Measurements from ENCODE around the gene L1CAM. TPM values are rescaled to one million over a fixed set of nuclear protein-coding genes. Genes with fewer than 3 reads are reported as not detected.

L1CAM gene
- total RNA-seq, 2 donors from 2014 or later: 4.3 to 9.2 TPM

DNA sequence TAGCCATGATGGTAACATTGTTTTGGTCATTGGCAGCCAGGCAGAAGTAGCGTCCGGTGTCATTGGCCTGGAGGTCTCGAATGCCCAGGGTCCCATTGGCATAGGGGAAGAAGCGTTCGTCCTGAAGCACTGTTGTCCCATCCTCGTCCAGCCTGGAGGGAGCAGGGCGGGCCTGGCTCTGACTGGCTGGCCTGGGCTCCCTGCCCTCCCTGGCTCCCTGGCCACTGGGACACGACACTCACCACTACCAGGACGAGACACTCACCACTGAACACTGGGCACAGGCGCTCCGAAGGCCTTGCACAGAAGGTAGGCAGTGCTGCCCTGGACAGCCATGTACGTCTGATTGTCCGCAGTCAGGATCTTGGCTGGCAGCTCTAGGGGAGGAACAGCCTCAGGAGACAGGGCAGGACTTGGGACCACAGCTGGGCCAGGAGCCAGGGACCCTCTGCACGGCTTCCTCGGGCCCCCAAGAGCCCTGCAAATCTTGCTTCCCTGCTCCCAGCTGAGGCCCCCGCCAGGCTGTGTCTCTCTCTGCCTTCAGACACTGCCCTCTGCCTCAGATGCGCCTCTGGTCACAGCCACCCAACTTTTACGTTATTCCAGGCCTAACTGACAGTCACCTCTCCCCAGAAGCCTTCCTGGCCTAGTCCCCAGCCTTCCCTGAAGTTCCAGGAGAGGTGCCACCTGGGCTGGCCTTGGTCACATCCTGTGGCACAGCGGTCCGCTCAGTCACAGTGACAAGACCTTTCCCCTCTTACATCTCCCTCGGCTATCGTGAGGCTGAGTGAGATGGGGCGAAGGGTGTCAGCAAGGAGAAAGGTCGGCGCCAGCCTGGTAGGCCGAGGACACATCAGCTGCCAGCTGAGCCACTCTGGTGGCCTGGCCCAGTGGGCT is 17.1 kb downstream of the L1CAM start:
- DNase-seq (no peak), ATAC-seq (no peak)
- intact Hi-C loops (cut with DNase I): no loop called here

DNA sequence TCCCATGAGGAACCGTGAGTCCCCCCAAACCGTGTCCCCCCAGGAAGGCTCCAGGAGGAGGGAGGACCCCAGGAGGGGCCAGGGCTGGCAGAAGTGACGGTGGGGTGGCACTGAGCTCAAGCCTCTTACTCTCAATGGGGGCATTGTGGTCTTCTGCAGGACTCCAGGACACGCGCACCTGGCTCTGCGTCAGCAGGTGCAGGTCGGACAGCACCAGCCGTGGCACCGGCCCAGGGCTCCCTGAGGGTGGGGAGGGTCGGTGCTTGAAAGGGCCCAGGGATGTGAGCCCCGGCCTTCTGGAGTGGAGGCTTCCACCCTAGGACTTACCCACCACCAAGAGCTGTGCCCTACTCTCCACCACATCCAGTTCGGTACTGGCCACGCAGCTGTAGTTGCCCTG is 18.3 kb downstream of the L1CAM start:
- intact Hi-C loops (cut with DNase I): no loop called here
- ATAC-seq (no peak), DNase-seq (no peak)

DNA sequence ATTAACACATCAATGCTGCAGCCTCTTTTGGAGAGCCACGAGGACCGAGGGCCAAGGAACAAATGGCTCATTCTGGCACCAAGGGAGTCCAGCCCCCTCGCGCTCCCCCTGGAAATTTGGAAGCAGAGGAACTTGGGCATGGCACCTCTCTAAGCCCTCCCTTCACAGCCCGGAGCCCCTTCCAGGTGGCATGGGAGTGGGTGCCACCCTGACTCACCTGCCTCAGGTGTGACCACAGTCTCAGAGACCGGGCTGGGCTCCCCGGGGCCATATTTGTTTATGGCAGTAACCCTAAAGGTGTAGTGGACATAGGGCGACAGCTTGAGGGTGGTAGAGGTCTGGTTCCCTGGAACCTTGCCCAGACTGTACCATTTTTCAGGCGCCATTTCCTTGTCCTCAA is 18.8 kb downstream of the L1CAM start:
- no peak for ATAC-seq
- intact Hi-C loops (cut with DNase I): no loop called here
- no peak for DNase-seq

DNA sequence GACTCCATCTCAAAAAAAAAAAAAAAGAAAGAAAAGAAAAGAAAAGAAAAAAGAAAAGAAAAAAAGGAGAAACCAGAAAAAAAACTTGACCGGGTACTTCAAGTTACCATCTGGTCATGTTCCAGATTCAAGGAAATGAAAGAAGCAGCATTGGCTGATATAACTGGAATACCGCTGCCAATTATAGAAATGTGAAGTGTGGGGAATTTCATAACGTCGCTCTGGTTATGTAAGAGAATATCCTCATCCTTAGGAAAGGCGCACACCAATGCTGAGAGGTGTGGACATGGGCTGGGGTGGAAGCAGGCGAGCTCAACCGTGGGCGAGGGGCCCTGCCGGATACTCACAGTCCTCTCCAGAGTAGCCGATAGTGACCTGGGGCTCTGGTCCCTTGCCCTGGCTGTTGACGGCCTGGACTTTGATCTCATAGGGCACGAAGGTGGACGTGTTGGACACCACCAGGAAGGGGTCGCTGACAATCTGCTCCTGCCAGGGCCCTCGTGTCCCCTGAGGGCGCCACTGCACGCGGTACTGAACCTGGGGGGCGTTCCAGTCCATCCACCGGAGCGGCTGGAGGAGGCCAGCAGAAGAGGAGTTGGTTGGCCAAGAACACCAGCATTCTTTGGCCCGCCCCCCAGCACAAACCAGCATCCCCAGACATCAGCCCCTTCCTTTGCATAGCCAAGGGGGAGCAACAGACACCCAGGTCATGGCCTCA is 19.5 kb downstream of the L1CAM start:
- DNase-seq (no peak), ATAC-seq (no peak)
- intact Hi-C loops (cut with DNase I): no loop called here

DNA sequence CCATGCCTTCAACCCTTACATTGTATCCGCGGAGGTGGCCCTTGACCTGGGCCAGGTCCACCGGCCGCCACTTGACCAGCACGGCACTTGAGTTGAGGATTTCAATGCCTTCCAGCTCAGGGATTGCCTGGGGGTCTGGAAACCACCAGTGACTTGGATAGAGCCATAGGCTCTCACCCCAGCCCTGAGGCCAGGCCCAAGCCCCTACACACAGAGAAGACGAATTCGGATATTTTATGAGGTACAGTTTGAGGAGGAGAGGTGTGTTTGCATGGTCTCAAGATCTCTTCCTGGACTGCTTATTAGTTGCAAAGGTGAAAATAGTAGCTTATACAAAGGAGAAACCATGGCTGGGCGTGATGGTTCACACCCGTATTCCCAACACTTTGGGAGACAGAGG is 20.3 kb downstream of the L1CAM start:
- ATAC-seq (no peak), DNase-seq (no peak)
- intact Hi-C loops (cut with DNase I): no loop called here

DNA sequence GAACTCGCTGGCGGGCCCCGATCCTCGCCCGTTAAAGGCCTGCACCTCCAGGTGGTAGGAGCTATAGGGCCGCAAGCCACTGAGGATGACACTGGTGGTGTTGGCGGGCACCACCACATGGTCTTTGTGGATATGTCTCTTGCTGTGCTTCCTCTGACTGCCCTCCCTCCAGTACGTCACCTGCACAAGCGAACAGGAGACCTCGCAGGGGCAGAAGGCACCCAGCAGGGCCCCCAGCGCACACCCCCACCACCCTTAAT is 20.7 kb downstream of the L1CAM start:
- ATAC-seq: no peak
- DNase-seq: no peak
- intact Hi-C loops (cut with DNase I): no loop called here

DNA sequence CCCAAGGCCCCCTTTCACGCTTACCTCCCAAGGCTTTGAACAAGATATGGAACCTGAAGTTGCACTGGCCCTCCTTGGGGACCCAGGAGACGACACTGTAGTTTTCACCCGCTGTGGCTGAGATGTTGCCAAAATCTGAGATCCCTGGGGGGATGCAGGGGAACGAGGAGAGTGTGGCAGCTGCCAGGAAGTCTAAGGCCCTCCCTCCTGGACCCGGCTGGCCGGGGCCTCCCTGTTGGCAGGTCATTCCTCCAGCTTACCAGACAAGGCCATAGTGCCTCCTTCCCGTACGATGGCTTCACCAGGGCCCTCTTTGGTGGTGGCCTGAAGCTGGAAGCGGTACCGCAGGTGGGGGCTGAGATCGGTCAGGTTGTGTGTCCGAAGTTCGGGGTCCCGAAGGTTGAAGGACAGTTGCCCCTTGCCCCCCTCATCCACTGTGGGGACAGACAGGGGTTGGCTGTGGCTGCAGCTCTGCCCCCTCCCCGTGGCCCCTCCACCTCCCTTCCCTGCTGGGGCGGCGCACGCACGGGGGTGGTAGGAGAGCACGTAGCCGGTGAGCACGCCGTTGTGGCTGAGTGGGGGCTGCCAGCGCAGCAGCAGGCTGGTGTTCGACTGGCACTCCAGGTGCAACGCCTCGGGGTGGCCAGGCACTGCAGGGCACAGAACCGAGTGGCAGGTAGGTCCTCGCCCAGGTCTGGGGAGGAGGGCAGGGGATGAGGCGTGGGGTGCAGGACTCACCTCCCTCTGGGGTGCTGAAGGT is 21.2 kb downstream of the L1CAM start:
- DNase-seq: no peak
- intact Hi-C loops (cut with DNase I): no loop called here
- no peak for ATAC-seq

DNA sequence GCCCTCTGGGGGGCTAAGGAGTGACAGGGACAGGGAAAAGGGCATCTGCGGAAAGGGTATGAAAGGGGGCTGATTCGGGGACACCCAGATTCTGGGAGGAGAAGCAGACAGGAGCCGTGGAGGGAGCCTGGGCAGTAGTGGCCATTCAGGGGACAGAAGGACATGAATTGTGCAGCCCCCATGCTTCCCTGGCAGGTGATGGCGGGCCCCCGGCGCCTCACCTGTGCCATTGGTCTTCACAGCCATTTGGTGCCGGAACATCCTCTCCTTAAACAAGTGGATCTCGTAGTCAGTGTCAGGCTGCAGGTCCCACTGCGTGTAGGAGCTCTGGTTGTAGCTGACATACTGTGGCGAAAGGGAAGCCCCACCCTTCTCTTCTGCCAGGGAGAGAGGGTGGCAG is 21.9 kb downstream of the L1CAM start:
- DNase-seq: no peak
- intact Hi-C loops (cut with DNase I): no loop called here
- ATAC-seq: no peak

DNA sequence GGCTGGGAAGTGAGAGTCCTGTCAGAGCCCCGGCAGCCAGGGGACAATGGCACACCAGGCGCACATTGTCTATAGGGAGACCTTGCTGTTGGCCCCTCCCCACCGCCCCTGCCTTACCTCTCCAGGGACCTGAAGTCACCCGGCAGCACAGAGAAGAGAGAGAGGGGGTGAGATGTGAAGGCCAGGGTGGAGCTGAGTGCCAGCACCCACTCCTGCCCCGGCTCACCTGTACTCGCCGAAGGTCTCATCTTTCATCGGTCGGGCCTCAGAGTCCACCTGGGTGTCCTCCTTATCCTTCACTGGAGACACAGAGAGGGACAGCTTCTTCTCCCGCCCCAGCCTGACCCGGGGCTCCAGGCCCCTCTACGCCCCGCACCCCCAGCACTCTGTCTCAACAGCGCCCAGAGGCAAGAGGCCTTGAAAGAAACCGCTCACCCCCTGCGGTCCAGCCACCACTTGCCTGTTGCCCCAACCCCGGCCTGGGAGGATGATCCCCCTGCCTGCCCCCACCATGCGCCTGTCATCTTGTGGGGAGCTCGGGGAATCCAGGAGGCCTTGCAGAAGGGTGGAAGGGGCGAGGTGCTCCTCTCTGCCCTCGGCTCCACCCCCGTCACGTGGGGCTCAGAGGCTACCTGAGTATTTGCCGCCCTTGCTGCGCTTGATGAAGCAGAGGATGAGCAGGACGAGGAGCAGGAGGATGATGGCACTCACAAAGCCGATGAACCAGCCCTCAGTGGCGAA is 22.6 kb downstream of the L1CAM start:
- DNase-seq (no peak), ATAC-seq (no peak)
- intact Hi-C loops (cut with DNase I): no loop called here

DNA sequence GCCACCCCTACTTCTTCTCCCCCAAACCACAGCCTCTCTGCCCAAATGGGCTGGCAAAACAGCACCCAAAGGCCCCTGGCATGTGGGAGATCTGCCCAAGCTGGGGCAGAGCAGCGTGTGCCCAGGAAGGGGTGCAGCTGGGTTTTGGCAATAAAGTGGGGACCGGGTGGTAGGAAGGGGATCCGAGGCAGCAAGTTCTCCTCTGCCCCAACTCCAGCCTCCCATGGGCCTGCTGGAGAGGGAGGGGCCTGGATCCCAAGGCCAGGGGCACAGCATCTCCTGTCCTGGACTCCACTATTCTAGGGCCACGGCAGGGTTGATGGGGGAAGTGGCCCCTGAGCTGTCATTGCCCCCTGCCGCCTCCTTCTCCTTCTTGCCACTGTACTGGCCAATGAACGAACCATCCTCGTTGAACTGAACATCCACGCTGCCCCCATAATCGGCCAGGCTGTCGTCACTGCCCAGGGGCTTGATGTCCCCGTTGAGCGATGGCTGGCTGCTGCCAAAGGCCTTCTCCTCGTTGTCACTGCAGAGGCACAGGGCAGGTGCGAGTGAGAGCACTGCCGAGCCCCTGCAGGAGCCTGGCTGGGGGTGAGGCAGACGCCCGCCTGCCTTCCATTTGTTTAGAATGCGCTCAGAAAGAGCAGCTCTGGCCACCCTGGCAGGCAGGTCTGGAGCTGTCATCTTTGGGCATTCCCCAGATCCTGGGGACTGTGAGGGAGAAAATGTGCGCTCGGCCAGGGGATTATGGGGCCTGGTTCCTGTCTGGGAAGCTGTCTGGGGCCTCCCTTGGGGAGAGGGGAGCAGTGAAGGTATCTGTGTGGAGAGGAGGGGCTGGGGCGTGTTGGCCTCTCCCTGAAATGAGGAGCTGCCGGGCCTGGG is 23.4 kb downstream of the L1CAM start:
- DNase-seq (no peak), ATAC-seq (no peak)
- intact Hi-C loops (cut with DNase I): no loop called here

DNA sequence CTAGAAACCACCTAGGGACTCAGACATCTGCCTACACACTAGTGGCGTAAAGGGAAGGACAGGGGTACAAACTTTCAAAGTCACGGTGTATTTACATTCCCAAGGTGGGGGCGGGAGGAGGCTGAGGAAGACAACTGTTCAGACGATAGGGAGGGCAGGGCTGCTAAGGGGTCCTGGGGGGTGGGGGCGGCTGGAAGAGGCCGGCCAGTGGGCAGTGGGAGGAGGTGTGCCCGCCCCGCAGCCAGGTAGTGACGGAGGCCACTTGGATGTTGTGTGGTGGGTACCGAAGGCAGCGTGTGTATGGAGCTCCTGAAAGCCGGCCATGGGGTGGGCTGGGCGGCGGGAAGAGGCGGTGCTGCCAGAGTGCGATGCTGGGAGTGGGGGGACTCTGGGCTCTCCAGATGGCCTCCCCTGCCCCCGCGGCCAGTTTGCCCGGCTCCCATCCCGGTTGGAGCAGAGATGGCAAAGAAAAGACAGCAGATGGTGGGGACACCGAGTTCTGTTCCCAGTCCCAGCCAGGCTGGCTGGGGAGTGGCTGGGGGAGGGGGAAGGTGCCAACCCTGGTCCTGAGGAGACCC is 24.2 kb downstream of the L1CAM start:
- DNase-seq: no peak
- intact Hi-C loops (cut with DNase I): no loop called here
- ATAC-seq: no peak

DNA sequence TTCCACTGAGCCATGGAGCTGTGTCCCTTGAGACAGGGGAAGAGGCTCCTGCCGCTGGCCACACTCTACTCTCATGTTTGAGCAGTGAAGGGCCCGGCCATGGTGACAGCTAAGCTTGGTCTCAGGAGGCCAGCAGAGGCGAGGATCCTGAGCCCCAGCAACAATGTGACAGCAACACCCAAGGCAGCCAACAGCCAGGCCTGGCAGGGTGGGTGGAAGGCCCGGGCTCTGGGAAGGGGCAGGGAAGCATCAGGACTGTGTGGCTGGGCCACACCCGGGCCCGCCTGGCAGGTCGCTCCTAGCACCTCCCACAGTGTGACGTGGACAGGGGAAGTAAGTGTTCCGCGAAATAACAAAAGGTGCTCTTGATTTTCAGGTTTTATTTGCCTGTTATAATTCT is 24.8 kb downstream of the L1CAM start:
- DNase-seq: no peak
- ATAC-seq: no peak
- intact Hi-C loops (cut with DNase I): no loop called here

DNA sequence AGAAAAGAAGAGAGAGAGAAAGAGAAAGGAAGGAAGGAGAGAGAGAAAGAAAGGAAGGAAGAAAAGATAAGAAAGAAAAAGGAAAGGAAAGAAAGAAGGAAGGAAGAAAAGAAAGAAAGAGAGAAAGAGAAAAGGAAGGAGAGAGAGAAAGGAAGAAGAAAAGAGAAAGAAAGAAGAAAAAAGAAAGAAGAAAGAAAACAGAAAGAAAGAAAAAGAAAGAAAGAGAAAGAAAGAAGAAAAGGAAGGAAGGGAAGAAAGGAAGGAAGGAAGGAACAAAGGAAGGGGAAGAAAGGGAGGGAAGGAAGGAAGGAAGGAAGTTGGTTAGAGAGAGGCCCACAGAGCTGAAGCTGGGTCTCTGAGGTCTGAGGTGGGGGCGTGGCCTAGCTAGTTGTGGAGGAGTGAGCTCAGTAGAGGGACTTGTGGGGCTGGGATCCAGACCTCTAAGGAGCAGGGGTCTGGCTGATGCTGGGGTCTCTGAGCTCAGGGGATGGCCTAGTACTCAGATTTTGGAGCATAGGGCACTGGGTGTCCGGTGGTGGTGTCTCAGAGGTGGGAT is 28.5 kb downstream of the L1CAM start:
- ATAC-seq: no peak
- intact Hi-C loops (cut with DNase I): no loop called here

DNA sequence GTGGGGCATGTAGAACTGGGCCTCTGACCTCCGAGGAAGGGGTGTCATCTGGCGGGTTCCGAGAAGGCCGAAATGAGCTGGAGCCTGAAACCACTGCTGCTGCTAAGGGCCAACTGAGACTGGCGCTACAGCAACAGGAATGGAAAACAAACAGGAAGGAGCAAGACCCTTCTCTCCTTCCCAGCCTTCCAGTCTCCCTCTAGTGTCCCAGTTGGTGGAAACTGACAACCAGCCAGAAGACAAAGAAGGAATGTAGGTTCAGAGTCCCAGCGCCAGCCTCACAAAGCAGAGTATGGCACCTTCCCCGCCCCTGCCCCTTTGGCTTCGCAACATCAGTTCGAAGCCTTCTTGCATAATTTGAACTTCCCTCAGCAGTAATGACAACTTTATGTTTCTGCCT is 31.3 kb downstream of the L1CAM start:
- intact Hi-C loops (cut with DNase I): no loop called here
- DNase-seq: no peak
- no peak for ATAC-seq

More for the DNA sequence above, 28.5 kb downstream of the L1CAM start:
- no peak for DNase-seq

DNA sequence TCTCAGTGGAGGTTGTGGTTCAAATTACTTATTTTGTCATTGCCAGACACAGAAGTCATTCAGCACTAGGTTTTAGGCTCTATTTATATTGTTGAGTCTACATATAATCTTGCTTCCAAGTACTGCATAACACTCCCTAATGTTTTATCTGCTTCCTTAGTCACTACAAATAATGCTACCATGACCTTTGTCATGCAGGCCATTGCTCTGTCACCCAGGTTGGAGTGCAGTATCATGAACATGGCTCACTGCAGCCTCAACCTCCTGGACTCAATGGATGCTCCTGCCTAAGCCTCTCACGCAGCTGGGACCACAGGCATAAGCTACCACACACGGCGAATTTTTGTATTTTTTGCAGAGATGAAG is 32.1 kb downstream of the L1CAM start:
- intact Hi-C loops (cut with DNase I): no loop called here
- ATAC-seq (no peak), DNase-seq (no peak)

DNA sequence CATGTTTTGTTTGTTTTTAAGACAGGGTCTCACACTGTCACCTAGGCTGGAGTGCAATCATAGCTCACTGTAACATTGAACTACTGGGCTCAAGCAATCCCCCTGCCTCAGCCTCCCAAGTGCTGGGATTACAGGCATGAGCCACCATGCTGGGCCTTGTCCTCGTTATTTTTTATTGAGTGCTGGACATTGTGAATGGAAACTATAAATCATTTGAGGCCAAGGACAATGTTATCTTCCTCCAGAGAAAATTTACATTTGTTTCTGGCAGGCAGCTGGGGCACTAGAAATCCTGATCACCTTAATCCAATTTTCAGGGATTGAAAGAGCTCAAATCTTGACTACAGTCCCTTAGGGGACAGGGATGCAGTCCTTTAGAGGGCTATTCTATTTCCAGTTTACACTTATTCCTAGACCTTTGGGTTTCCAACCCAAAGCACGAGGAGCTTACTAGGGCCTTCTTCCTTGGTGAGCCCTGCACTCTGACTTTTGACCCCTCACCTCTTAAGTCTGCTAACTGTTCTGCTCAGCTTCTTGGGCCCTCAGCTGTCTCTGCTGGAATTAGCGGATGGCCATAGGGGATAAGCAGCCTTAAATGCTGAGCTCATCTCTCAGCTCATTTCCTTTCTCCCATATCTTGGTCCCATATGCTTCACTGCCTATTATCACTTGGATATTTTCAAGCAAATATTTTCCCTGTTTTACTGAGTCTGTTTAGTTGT is 32.6 kb downstream of the L1CAM start:
- no peak for ATAC-seq
- no peak for DNase-seq
- intact Hi-C loops (cut with DNase I): no loop called here

DNA sequence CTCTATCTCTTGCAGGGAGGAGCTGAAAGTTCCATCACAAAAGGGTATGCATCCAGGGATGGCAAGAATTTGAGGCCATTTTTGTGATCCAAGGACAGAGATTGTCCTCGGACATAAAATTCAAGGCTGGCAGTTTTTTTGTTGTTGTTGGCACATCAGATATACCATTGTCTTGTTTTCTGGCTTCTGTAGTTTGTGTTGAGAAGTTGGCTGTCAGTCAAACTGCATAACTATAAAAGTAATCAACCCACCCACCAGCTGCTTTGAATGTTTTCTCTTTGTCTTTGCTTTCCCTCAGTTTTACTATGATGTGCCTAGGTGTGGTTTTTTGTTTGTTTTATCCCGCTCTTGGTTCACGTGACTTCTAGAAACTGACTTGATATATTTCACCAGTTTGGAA is 34.0 kb downstream of the L1CAM start:
- no peak for ATAC-seq
- intact Hi-C loops (cut with DNase I): no loop called here
- no peak for DNase-seq

DNA sequence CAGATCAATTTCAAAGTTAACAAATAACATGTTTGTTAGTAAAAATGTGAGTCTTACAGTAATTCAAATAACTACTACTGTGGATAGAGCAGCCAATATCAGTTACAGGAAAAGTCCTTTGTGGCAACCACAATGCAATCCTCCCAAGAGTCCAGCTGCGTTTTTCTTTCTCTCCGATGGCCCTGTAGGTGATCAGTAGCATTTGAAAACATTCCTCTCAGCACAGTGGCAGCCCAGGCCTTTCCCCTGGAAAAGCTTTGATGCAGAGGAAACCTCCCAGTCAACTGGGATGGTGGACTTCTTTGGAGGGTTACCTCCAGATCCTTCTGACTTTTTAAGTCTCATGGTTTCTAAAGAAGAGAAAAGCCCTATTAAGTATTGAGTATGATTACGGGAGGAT is 37.6 kb downstream of the L1CAM start:
- intact Hi-C loops (cut with DNase I): no loop called here
- DNase-seq (no peak), ATAC-seq (no peak)

All from left cardiac atrium (tissue), 4 donors.